Fibroblast of villous mesenchyme (primary cell): ENCODE data around the gene ASAP2. TPM values are rescaled to one million over a fixed set of nuclear protein-coding genes. Genes with fewer than 3 reads are reported as not detected.

Source experiments
- DNase-seq: peaks from one replicate; pipeline ENCODE4 v3.0.0-alpha.2; 2010; ENCODE audit warnings: low read depth
- H3K4me3 ChIP-seq: 2 replicates; pipeline ENCODE4 v1.5.1; 2011; ENCODE audit warnings: low read depth, mild to moderate bottlenecking, low read length
- total RNA-seq: library from RNA; depleted of rRNA; stranded (reverse); fragments of >200 nt; gene quantifications from 2 replicates; pipeline ENCODE4 v1.2.3, GENCODE V29; 2012
- TF ChIP-seq, protein P1 (sequence below): IDR thresholded peaks from 2 replicates; pipeline ENCODE4 v1.5.1; 2012; ENCODE audit warnings: low read depth, mild to moderate bottlenecking, low read length; ENCODE audit not compliant: insufficient read depth

ASAP2 gene
- total RNA-seq, 1 donor, result 66.5 TPM

DNA sequence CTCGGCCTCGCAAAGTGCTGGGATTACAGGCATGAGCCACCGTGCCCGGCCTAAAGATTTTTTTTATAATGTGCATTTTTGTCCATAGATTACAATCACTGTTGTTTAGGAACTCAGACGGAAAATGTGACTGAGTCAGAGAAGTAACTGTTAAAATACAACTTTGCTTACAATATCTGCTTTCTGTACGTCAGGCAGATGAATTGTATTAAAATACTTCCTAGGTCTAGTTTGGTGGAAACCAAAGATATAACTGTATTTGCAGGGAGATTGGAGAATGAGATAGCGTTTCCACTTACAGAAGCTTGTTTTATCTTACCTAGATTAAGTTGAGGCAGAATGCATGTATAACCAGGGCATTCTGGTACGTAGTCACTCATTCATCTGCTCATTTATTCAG, 36.7 kb downstream of the ASAP2 start:
- no peak overlapping the region for H3K4me3 ChIP-seq
- TF ChIP-seq, protein P1, sequence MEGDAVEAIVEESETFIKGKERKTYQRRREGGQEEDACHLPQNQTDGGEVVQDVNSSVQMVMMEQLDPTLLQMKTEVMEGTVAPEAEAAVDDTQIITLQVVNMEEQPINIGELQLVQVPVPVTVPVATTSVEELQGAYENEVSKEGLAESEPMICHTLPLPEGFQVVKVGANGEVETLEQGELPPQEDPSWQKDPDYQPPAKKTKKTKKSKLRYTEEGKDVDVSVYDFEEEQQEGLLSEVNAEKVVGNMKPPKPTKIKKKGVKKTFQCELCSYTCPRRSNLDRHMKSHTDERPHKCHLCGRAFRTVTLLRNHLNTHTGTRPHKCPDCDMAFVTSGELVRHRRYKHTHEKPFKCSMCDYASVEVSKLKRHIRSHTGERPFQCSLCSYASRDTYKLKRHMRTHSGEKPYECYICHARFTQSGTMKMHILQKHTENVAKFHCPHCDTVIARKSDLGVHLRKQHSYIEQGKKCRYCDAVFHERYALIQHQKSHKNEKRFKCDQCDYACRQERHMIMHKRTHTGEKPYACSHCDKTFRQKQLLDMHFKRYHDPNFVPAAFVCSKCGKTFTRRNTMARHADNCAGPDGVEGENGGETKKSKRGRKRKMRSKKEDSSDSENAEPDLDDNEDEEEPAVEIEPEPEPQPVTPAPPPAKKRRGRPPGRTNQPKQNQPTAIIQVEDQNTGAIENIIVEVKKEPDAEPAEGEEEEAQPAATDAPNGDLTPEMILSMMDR, result no peak
- DNase-seq, result peak; percentile 77

DNA sequence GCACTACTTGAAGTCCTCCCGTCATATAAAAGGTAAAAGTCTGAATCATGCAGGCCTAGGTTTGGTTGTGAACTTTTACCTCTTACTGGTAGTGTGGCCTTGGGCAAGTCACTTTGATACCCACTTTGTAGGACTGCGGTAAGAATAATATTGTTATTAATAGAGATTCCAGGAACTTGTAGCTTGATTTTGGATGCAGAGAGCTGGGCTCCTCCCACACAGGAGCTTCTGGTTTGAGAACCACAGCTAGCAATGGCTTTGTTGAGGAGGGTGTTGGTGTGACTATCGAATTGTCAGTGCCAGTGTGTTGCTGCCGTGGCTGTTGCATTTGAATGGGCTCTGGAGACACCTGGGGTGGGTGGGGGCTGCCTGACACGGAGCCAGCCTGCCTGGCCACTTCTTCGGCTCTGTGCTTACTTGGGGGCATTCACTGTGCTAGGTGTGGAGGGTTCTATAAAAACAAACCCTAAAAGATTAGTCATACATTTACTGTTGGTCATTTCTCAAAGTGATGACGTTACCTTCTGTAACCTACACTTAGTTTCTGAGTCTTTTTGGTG, 38.5 kb downstream of the ASAP2 start:
- no peak overlapping the region for H3K4me3 ChIP-seq
- DNase-seq, result no peak
- TF ChIP-seq, protein P1, result no peak

DNA sequence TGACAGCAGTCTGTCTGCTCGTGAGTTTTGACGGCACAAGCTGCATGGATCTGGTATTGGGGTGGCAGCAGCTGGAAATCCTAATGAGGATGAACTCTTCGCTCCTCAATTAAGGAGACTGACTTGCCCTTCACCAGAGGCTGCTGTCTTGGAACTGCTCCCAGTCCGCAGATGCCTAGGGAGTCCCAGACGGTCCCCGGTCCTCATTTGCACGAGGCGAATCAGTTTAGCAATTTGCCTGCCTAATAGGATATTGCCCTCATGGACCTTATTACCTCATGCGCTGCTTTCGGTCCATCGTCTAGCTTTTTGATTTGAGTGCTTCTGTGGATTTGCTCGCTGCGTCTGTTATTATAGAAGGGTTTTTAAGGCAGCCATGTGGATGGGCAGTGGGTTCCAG, 40.6 kb downstream of the ASAP2 start:
- no peak overlapping the region for H3K4me3 ChIP-seq
- no peak for DNase-seq
- TF ChIP-seq, protein P1, result no peak

DNA sequence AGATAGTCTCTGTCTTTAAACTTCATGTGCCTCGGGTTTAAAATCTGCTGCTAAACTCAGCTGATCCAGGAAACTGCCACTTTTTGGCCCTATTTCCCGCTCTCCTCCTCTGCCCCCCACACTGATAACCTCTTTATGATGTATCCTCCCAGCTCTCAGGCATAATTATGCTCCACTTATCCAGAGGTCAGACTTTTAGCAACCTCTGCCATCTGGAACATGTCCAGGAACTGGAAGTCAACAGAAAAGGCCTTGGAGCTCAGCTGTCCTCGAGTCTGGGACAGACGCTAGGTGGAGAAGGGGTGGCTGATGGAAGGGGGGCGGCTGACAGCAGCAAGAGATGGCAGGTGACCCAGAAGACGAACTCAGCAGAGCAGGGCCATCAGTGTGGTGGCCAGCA, 41.2 kb downstream of the ASAP2 start:
- TF ChIP-seq, protein P1, result no peak
- no peak overlapping the region for H3K4me3 ChIP-seq
- DNase-seq, result peak; percentile 67

DNA sequence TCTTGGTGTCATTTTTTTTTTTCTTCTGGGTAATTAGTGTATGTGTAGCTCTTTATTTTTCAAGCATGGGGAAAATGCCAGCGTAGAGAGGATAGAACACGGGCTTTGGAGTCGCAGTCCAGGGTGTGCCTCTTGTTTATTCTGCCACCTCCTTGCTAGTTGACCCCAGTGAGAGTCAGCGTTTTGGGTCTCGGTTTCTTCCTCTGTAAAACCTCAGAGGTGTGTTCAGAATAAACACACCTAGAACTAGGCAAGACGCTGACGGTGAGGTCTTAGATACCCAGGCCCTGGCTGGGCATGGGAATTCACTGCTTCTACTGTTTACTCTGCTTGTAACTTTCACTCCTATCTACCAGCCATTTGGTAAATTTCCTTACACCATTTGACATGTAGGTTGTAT, 41.8 kb downstream of the ASAP2 start:
- TF ChIP-seq, protein P1, result no peak
- no peak overlapping the region for H3K4me3 ChIP-seq
- no peak for DNase-seq

DNA sequence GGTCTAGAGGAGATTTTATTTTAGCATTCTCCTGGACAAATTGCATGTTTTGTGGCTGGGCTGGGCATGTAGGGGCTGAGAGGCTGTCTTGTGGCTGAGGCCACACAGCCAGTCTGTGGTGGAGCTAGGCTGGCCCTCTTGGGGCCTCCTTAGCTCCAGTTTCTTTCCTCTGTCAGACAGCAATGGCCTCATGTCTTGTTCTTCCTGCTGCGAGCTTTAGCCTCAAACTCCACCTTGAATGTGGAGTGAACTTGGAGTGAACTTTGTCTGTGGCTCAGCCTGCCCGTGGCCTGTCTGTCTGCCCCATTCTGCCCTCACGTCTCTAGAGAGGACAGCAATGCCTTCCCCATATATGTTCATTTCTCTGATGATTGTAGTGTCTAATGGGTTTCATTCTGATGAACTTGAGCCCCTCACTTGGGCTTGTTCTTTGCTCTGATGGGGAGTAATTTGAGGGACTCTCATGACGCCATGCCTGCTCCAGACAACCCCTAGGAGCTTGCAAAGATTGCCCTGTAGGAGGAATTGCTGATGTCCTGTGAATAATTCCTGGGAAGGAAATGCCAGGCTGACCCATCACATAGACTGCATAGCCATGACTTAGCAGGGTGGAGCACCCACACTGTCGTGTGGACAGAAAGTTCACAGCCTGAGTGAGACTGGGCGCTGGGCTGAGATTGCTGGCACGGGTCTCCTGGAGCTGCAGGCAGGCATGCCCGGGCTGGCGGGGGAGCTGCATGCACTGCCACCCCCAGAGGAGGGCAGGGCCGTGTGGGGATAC, 42.6 kb downstream of the ASAP2 start:
- peak; percentile 75 for DNase-seq
- TF ChIP-seq, protein P1, result no peak
- H3K4me3 ChIP-seq, result no peak overlapping the region
